Stimulated activated naive B cell treated with anti-CD40 and anti-IgM and Interleukin-4, amounts not matched to agents 10 μg/mL and 1 μg/mL and 100 μg/mL, for 72 hours (primary cell): ENCODE measurements around the gene ARMC9.

Source experiments
- ATAC-seq, 2 donors: fragments of 150-1000 bp; cut with Tn5 transposase; replicated peaks; 2 replicates each; pipeline ENCODE4 v1.10.0; 2021; ENCODE audit warnings: moderate library complexity in 1 of 2
- DNase-seq: peaks from one replicate; pipeline ENCODE4 v3.0.0; 2021
- H3K27ac Mint-ChIP-seq: one replicate; pipeline ENCODE4 v1.8.0; 2022; ENCODE audit warnings: mild to moderate bottlenecking, mixed read lengths
- H3K27me3 Mint-ChIP-seq, 2 donors: one replicate each; pipeline ENCODE4 v1.8.0; 2022; ENCODE audit warnings: mixed read lengths in 2 of 2
- H3K36me3 Mint-ChIP-seq, 2 donors: one replicate each; pipeline ENCODE4 v1.8.0; 2022; ENCODE audit warnings: mixed read lengths in 2 of 2, mild to moderate bottlenecking in 1 of 2
- H3K4me1 Mint-ChIP-seq, 2 donors: one replicate each; pipeline ENCODE4 v1.8.0; 2022; ENCODE audit warnings: mixed read lengths in 2 of 2, mild to moderate bottlenecking in 1 of 2
- H3K4me3 Mint-ChIP-seq, 2 donors: one replicate each; pipeline ENCODE4 v1.8.0; 2022; ENCODE audit warnings: mild to moderate bottlenecking in 2 of 2, mixed read lengths in 2 of 2, moderate library complexity in 1 of 2
- H3K9me3 Mint-ChIP-seq, 2 donors: one replicate each; pipeline ENCODE4 v1.8.0; 2022; ENCODE audit warnings: mixed read lengths in 2 of 2, mild to moderate bottlenecking in 1 of 2

The ARMC9 gene

GRCh38 chr2:231204146-231204545, 5.7 kb downstream of the ARMC9 start:
- no peaks in the 10 kb centered on the region for H3K27me3 Mint-ChIP-seq
- peaks cover 8 to 13% of the 10 kb centered on the region in 2 donors for H3K4me1 Mint-ChIP-seq
- H3K27ac Mint-ChIP-seq = no peak overlapping the region
- no peaks in the 10 kb centered on the region for H3K9me3 Mint-ChIP-seq
- H3K4me3 Mint-ChIP-seq = no peak overlapping the region
- peaks cover 19 to 25% of the 10 kb centered on the region in 2 donors for H3K36me3 Mint-ChIP-seq
- DNase-seq (no peak), ATAC-seq (no peak)

GRCh38 chr2:231204581-231204980, 6.2 kb downstream of the ARMC9 start:
- H3K27ac Mint-ChIP-seq = no peak overlapping the region
- DNase-seq = no peak
- H3K27me3 Mint-ChIP-seq = no peaks in the 10 kb centered on the region
- peaks cover 19 to 25% of the 10 kb centered on the region in 2 donors for H3K36me3 Mint-ChIP-seq
- no peak for ATAC-seq
- H3K4me1 Mint-ChIP-seq = peaks cover 6 to 12% of the 10 kb centered on the region in 2 donors
- H3K9me3 Mint-ChIP-seq = no peaks in the 10 kb centered on the region
- H3K4me3 Mint-ChIP-seq = no peak overlapping the region

GRCh38 chr2:231207734-231208133, 9.3 kb downstream of the ARMC9 start:
- no peak overlapping the region for H3K27ac Mint-ChIP-seq
- H3K27me3 Mint-ChIP-seq = no peaks in the 10 kb centered on the region
- H3K4me3 Mint-ChIP-seq = no peak overlapping the region
- no peaks in the 10 kb centered on the region for H3K9me3 Mint-ChIP-seq
- ATAC-seq = no peak
- H3K36me3 Mint-ChIP-seq = peaks cover 20 to 22% of the 10 kb centered on the region in 2 donors
- no peak for DNase-seq
- H3K4me1 Mint-ChIP-seq = peaks cover 0 to 6% of the 10 kb centered on the region in 2 donors

- no peak for ATAC-seq
Observed at GRCh38 chr2:231210782-231211181, 12.4 kb downstream of the ARMC9 start.

DNA sequence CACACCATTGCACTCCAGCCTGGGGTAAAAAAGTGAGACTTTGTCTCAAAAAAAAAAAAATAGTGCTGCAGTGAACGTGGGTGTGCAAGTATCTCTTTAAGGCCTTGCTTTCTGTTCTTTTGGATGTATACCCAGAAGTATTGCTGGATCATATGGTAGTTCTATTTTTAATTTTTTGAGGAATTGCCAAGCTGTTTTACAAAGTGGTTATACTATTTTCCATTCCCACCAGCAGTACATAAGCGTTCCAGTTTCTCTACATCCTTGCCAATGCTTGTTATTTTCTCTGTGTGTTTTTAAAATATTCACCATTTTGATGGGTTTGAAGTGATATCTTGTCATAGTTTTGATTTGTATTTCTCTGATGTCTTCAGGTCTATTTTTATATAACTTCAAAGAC, 13.1 kb downstream of the ARMC9 start:
- DNase-seq = no peak
- Mint-ChIP-seq H3K4me3 (no peak overlapping the region), H3K9me3 (no peaks in the 10 kb centered on the region), H3K4me1 (no peaks in the 10 kb centered on the region), H3K27ac (no peak overlapping the region), H3K36me3 (peaks cover 21 to 35% of the 10 kb centered on the region in 2 donors), H3K27me3 (no peaks in the 10 kb centered on the region)
- no peak for ATAC-seq

More at GRCh38 chr2:231210782-231211181, 12.4 kb downstream of the ARMC9 start:
- no peaks in the 10 kb centered on the region for H3K27me3 Mint-ChIP-seq
- DNase-seq = no peak
- H3K27ac Mint-ChIP-seq = no peak overlapping the region
- H3K4me1 Mint-ChIP-seq = no peaks in the 10 kb centered on the region
- H3K4me3 Mint-ChIP-seq = no peak overlapping the region
- peaks cover 20 to 29% of the 10 kb centered on the region in 2 donors for H3K36me3 Mint-ChIP-seq
- H3K9me3 Mint-ChIP-seq = no peaks in the 10 kb centered on the region

DNA sequence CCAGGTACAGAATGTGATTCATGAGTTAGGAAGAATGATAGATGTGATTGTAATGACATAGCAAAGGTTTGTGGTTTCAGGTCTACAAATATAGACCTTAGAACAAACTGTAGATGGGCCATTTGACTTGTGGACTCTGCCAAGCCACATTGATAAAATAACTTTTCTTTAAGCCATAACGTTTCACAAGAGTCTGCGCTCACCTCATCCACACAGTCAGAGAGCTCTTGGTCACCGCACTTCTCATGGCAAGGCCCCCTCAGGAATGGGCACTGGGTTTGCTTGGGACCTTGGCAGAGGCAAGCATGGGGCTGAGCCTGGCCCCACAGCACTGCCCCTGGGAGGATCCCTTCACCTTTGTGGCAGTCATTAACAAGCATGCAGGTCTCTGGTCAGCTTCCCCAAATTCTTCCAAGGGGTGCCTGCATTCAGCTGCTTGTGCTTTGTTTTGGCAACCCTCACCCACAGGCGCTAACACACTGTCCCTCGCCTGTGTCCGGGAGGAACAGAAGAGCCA, 14.0 kb downstream of the ARMC9 start:
- ATAC-seq = no peak
- no peak for DNase-seq
- Mint-ChIP-seq H3K27me3 (no peaks in the 10 kb centered on the region), H3K36me3 (peaks cover 21 to 36% of the 10 kb centered on the region in 2 donors), H3K9me3 (no peaks in the 10 kb centered on the region), H3K4me3 (no peak overlapping the region), H3K4me1 (no peaks in the 10 kb centered on the region), H3K27ac (no peak overlapping the region)

DNA sequence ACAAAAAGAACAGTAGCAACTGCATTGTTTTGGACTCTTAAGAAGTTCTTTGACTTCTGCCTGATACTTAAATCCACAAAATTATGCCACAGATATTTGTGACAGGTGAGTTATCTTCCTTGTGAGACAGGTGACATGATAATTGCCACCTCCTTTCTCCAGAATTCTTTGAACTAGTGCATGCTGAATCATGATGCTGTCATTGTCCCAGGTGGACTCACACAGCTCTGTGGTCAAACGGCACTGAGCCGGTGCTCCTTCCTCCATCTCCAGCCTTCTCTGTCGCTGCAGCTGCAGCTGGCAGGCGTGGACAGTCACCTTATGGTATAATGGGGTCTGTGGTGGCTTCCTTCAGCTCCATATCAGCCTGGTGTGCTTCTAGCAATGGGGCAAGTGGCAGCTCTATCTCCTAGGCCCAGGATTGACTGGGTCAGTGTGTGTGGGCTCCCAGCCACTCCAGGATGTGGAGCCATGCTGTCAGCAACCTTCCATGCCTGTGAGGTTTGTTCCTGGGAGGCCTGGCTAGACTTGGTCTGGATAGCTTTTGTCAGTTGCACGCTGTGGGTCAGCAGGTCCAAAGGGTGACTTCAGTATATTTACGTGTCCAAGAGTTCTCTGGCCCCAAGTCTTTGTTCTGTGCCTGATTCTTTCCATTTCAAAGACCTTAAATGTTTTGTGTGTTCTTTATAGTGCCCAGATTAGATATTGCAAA, 15.7 kb downstream of the ARMC9 start:
- no peak for DNase-seq
- ATAC-seq = no peak
- Mint-ChIP-seq H3K27me3 (no peaks in the 10 kb centered on the region), H3K4me3 (no peak overlapping the region), H3K4me1 (no peaks in the 10 kb centered on the region), H3K27ac (peak overlapping the region; percentile 71), H3K9me3 (no peaks in the 10 kb centered on the region), H3K36me3 (peaks cover 19 to 42% of the 10 kb centered on the region in 2 donors)

GRCh38 chr2:231218366-231218765, 19.9 kb downstream of the ARMC9 start:
- no peak overlapping the region for H3K27ac Mint-ChIP-seq

GRCh38 chr2:231219289-231219688, 20.9 kb downstream of the ARMC9 start:
- no peak for DNase-seq
- Mint-ChIP-seq H3K9me3 (no peaks in the 10 kb centered on the region), H3K27me3 (no peaks in the 10 kb centered on the region), H3K36me3 (peaks cover 25 to 60% of the 10 kb centered on the region in 2 donors), H3K4me1 (no peaks in the 10 kb centered on the region), H3K4me3 (no peak overlapping the region), H3K27ac (no peak overlapping the region)
- ATAC-seq = no peak

More at GRCh38 chr2:231218366-231218765, 19.9 kb downstream of the ARMC9 start:
- Mint-ChIP-seq H3K4me1 (no peaks in the 10 kb centered on the region), H3K27me3 (no peaks in the 10 kb centered on the region), H3K36me3 (peaks cover 22 to 61% of the 10 kb centered on the region in 2 donors), H3K4me3 (no peak overlapping the region), H3K9me3 (no peaks in the 10 kb centered on the region)
- no peak for ATAC-seq
- DNase-seq = no peak

GRCh38 chr2:231221761-231222160, 23.3 kb downstream of the ARMC9 start:
- no peak overlapping the region for H3K4me3 Mint-ChIP-seq
- no peak for DNase-seq
- no peak for ATAC-seq
- no peaks in the 10 kb centered on the region for H3K9me3 Mint-ChIP-seq
- H3K4me1 Mint-ChIP-seq = no peaks in the 10 kb centered on the region
- H3K27ac Mint-ChIP-seq = no peak overlapping the region
- H3K36me3 Mint-ChIP-seq = peaks cover 17 to 42% of the 10 kb centered on the region in 2 donors
- no peaks in the 10 kb centered on the region for H3K27me3 Mint-ChIP-seq

- H3K4me3 Mint-ChIP-seq = no peak overlapping the region
- ATAC-seq = peak in 1 of 2 donors; percentile 36
- H3K27ac Mint-ChIP-seq = no peak overlapping the region
- peaks cover 0 to 2% of the 10 kb centered on the region in 2 donors for H3K4me1 Mint-ChIP-seq
- H3K36me3 Mint-ChIP-seq = peaks cover 17 to 42% of the 10 kb centered on the region in 2 donors
- DNase-seq = no peak
- H3K9me3 Mint-ChIP-seq = no peaks in the 10 kb centered on the region
- H3K27me3 Mint-ChIP-seq = no peaks in the 10 kb centered on the region
Observed at GRCh38 chr2:231222318-231223000, 24.0 kb downstream of the ARMC9 start.

- Mint-ChIP-seq H3K9me3 (no peaks in the 10 kb centered on the region), H3K36me3 (peaks cover 16 to 41% of the 10 kb centered on the region in 2 donors), H3K27ac (no peak overlapping the region), H3K4me3 (no peak overlapping the region), H3K27me3 (no peaks in the 10 kb centered on the region), H3K4me1 (peaks cover 3 to 8% of the 10 kb centered on the region in 2 donors)
- DNase-seq (no peak), ATAC-seq (no peak)
Observed at GRCh38 chr2:231223001-231223375, 24.6 kb downstream of the ARMC9 start.

DNA sequence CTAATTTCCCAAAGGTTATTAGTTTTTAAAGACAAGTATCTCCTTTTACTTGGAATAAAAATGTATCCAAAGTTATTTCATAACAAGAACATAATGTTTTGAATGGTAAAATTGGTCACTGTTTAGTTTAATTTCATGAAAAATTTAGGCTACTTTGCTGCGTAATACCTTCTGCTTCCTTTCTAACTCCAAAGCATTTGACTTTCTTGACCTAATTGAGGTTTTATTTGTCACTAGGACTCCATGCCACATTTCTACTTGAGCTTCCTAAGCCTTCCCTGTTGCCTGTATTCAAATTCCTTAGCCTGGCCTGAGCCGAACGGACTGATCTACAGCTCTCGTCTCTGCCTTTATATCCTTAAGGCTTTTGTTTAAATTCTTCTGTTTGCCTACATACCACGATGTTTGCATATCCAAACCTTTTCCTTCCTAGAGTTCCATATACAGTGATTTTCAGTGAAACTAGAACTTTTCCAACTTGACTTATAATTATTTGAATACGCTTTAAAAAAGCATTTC, 25.1 kb downstream of the ARMC9 start:
- ATAC-seq (no peak), DNase-seq (no peak)
- peaks cover 8 to 13% of the 10 kb centered on the region in 2 donors for H3K4me1 Mint-ChIP-seq
- no peak overlapping the region for H3K27ac Mint-ChIP-seq
- peaks cover 15 to 39% of the 10 kb centered on the region in 2 donors for H3K36me3 Mint-ChIP-seq
- H3K27me3 Mint-ChIP-seq = no peaks in the 10 kb centered on the region
- no peaks in the 10 kb centered on the region for H3K9me3 Mint-ChIP-seq
- H3K4me3 Mint-ChIP-seq = no peak overlapping the region

DNA sequence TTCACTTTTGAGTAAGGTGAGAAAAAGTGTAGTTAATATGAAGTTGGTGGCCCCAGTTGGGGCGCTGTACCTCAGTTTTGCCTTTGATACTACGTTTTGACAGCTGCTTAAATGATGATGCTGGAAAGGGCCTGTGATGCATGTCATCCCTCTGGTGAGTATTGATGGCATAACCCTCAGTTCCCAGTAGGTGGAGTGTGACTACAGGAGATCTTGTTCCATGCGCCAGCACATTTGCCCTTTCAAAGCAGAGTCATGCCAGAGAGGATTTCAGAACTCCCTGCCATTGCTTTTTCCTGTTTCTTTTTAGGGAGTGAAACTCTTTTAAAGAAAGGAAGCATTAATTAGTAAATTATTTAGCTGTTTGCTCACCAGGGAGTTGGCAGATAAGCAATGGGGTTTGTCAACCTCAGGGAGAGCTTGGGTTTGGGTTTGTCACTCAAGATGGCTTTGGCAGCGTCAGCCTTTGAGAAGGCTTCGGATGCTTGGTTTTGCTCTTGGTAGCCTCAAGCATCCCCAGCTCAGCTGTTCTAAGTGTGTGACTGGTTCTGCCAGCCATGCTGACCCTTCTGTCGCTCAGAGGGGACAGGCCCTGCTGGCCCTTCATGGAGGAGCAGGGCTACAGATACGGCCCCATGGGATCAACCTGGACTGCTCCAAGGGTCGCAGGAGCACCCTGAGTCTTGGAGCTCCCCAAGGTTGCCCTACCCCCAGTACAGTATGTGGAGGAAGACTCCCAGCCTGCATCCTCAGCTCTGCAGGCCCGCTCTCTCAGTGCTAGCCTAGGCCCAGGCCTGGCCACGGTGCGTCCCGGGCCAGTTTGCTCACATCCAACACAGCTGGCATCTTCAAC, 29.1 kb downstream of the ARMC9 start:
- ATAC-seq (peak; percentile 80 to 83), DNase-seq (peak; percentile 56)
- peaks cover 16 to 25% of the 10 kb centered on the region in 2 donors for H3K4me1 Mint-ChIP-seq
- H3K4me3 Mint-ChIP-seq = peak overlapping the region; percentile 31 to 50
- H3K27me3 Mint-ChIP-seq = no peaks in the 10 kb centered on the region
- H3K27ac Mint-ChIP-seq = peak overlapping the region; percentile 93
- peaks cover 3 to 12% of the 10 kb centered on the region in 2 donors for H3K36me3 Mint-ChIP-seq
- no peaks in the 10 kb centered on the region for H3K9me3 Mint-ChIP-seq
